HEK293T (cell line): ENCODE results near the gene GOLPH3L.

Experiments
- ARNT ChIP-seq: fragments of 450-650 bp; IDR thresholded peaks from 2 replicates; pipeline ENCODE4 v1.6.1; 2017; ENCODE audit warnings: mild to moderate bottlenecking
- ELF4 ChIP-seq: fragments of 450-650 bp; IDR thresholded peaks from 2 replicates; pipeline ENCODE4 v1.6.1; 2017; ENCODE audit warnings: antibody characterized with exemption
- FOXM1 ChIP-seq: fragments of 450-650 bp; IDR thresholded peaks from 2 replicates; pipeline ENCODE4 v1.6.1; 2017; ENCODE audit warnings: mild to moderate bottlenecking, borderline replicate concordance
- L3MBTL2 ChIP-seq: fragments of 450-650 bp; conservative IDR thresholded peaks from 2 replicates; pipeline ENCODE4 v1.6.1; 2016; ENCODE audit warnings: mild to moderate bottlenecking
- LEF1 ChIP-seq: fragments of 450-650 bp; IDR thresholded peaks from 2 replicates; pipeline ENCODE4 v1.6.1; 2017; ENCODE audit warnings: mild to moderate bottlenecking, borderline replicate concordance
- NFRKB ChIP-seq: fragments of 450-650 bp; IDR thresholded peaks from 2 replicates; pipeline ENCODE4 v1.6.1; 2016; ENCODE audit warnings: mild to moderate bottlenecking, moderate library complexity
- SP1 ChIP-seq: fragments of 450-650 bp; IDR thresholded peaks from 2 replicates; pipeline ENCODE4 v1.6.1; 2017
- ZNF384 ChIP-seq: fragments of 450-650 bp; IDR thresholded peaks from 2 replicates; pipeline ENCODE4 v1.6.1; 2016

DNA sequence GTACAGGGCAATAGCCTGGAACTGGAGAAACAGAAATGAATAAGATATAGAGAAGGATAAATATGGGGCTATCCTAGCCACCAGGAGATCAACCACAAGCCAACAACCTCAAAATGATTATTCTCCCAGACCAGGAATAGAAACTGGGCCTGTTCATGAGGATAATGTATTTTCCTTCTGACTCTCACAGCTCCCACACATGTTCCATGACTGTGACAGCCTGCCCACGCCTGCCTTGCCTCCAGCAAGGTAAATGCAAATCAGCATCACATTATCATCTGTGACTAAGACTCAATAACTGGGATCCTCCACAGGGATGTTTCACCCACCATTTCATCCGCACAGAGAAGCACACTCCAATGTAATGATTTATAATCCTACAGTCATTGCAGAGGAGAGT lies 70.8 kb downstream of the GOLPH3L start:
- TF ChIP-seq NFRKB (no peak), SP1 (no peak), LEF1 (no peak), FOXM1 (no peak), ZNF384 (no peak), ARNT (no peak), L3MBTL2 (no peak), ELF4 (no peak)
